Measurements from ENCODE around the gene FANCL.

Gene FANCL

DNA sequence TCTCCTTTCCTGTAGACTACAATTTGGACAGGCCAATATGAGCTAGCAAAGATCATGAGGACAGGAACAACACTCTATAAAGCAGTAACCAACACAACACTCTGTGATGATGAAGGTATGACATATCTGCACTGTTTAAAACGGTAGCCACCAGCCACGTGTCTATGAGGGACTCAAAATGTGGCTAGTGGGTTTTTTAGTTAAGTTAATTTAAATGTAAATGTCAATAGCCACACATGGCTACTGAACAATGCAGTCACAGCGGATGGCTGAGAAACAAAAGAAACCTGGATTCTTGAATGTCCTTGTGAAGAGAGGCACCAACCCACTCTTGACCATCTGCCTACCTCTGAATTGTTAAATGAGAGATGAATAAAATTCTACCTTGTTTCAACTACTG lies 33.9 kb downstream of the FANCL start:
- DNase-seq, result no peak
- Histone ChIP-seq H3K36me3 (no peaks in the 10 kb centered on the region), H3K9me3 (no peaks in the 10 kb centered on the region), H3K27me3 (no peaks in the 10 kb centered on the region), H3K4me3 (ENCODE audit: low read depth, low read length) (no peak overlapping the region), H3K4me1 (no peaks in the 10 kb centered on the region)
- TF ChIP-seq, protein P1, sequence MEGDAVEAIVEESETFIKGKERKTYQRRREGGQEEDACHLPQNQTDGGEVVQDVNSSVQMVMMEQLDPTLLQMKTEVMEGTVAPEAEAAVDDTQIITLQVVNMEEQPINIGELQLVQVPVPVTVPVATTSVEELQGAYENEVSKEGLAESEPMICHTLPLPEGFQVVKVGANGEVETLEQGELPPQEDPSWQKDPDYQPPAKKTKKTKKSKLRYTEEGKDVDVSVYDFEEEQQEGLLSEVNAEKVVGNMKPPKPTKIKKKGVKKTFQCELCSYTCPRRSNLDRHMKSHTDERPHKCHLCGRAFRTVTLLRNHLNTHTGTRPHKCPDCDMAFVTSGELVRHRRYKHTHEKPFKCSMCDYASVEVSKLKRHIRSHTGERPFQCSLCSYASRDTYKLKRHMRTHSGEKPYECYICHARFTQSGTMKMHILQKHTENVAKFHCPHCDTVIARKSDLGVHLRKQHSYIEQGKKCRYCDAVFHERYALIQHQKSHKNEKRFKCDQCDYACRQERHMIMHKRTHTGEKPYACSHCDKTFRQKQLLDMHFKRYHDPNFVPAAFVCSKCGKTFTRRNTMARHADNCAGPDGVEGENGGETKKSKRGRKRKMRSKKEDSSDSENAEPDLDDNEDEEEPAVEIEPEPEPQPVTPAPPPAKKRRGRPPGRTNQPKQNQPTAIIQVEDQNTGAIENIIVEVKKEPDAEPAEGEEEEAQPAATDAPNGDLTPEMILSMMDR (IDR thresholded peaks at IDR 0.05; ENCODE audit: low read depth, low read length), result no peak

DNA sequence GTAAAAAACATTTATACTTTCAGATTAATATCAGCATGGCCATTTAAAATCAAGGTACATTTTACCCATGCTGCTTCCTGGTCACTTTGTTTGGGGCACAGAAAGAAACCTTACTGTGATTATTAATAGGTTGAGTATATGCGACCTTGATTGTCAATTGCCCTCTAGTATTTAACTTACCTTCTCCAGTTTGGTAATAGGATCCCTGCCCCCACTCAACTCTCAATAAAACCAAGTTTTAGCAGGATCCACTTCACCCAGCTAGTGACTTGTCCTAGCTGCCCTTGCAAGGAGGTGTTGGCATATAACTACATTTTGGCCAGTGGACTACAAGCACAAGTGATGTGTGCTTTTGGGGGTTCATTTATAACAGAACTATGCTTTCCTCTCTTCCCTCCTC lies 34.3 kb downstream of the FANCL start:
- TF ChIP-seq, protein P1 (IDR thresholded peaks at IDR 0.05; ENCODE audit: low read depth, low read length), result no peak
- Histone ChIP-seq H3K9me3 (no peaks in the 10 kb centered on the region), H3K27me3 (no peaks in the 10 kb centered on the region), H3K4me1 (no peaks in the 10 kb centered on the region), H3K36me3 (no peaks in the 10 kb centered on the region), H3K4me3 (ENCODE audit: low read depth, low read length) (no peak overlapping the region)
- DNase-seq, result no peak

DNA sequence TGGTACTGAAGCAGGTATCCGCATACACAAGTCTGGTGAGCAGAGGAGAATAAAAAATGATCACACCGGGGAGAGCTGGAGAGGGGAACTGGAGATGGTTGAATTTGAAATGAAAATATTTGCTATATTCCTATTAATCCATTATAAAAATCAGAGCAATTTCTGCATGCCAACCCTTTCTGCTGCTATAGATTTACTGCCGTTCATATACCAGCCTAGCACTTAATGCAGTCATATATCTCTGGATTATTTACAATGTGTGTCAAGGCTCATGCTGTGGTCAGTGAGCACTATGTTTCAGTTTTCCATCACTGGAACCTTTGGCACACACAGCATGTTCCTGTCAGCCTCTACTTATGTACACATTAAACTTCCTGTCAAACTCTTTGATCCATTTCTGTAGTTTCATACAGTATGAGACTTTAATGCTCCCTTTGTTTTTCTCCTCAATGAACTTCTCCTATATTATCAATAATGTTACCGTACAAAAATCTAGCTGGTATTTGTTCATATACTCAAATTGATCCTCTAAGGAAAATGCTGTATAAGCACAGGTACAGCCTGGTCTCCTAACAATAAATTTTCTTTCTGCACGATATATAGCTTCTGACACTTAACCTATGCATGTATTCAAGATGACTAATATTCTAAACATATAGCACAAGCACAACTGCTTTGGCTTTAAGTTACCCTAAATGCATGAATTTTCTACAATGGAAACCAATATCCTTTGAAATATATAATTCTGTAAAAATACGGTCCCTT lies 36.7 kb downstream of the FANCL start:
- TF ChIP-seq, protein P1 (IDR thresholded peaks at IDR 0.05; ENCODE audit: low read depth, low read length), result no peak
- no peak for DNase-seq
- Histone ChIP-seq H3K4me1 (no peaks in the 10 kb centered on the region), H3K36me3 (no peaks in the 10 kb centered on the region), H3K9me3 (no peaks in the 10 kb centered on the region), H3K4me3 (ENCODE audit: low read depth, low read length) (no peak overlapping the region), H3K27me3 (no peaks in the 10 kb centered on the region)

DNA sequence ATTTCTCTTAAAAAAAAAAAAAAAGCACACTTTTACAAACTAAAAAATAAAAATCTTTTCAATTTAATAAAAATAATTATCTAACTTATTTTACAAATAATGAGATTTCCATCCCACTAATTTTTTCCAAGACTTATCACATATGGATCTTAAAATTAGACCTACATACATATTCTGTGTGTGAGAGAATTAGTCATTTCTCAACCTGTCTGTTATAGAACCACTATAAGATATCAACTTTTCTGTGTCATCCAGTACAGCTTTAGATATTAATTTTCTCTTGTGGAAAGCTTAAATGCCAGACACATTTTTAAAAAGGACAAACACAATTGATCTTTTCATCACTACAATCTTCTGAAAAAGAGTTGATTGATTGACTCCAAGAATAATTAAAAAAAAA lies 38.1 kb downstream of the FANCL start:
- TF ChIP-seq, protein P1 (IDR thresholded peaks at IDR 0.05; ENCODE audit: low read depth, low read length), result no peak
- Histone ChIP-seq H3K27me3 (no peaks in the 10 kb centered on the region), H3K4me1 (no peaks in the 10 kb centered on the region), H3K36me3 (no peaks in the 10 kb centered on the region), H3K4me3 (ENCODE audit: low read depth, low read length) (no peak overlapping the region), H3K9me3 (no peaks in the 10 kb centered on the region)
- no peak for DNase-seq

DNA sequence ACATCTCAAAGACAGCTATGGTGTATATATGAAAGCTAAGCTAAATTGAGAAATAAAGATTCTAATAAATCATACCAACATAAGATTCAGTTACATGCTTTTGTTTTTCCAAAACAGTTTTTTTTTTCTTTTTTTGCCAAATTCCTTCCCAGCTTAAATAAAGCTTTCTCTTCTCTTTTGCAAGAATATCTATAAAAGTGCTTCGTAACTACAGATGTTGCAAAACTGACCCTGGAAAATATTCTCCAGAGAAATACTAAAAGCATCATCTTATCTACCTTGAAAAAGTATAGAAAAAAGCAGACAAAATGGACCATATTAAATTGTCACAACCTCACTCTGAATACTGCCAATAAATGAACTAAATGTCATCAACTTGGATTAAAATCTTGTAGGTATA lies 38.7 kb downstream of the FANCL start:
- Histone ChIP-seq H3K36me3 (no peaks in the 10 kb centered on the region), H3K4me1 (no peaks in the 10 kb centered on the region), H3K27me3 (no peaks in the 10 kb centered on the region), H3K9me3 (no peaks in the 10 kb centered on the region), H3K4me3 (ENCODE audit: low read depth, low read length) (no peak overlapping the region)
- DNase-seq, result no peak
- TF ChIP-seq, protein P1 (IDR thresholded peaks at IDR 0.05; ENCODE audit: low read depth, low read length), result no peak

DNA sequence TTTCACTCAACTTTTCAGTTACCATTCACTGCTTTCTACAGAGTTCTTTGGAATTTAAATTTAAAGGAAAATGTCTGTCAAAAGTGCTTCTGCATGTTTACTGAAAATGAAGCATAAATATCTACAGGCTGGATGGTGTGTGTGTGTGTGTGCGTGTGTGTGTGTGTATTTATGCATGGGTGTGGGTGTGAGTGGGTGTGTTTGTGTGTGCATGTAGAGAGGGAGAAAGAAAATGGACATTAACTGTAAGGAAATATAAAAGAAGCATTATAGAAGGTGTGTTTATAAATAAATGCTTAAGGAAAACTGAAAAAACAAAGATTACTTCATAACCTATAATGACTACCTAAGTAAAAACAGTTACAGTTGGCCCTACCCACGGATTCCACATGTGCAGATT lies 43.2 kb downstream of the FANCL start:
- Histone ChIP-seq H3K9me3 (no peaks in the 10 kb centered on the region), H3K4me1 (no peaks in the 10 kb centered on the region), H3K36me3 (no peaks in the 10 kb centered on the region), H3K4me3 (ENCODE audit: low read depth, low read length) (no peak overlapping the region), H3K27me3 (no peaks in the 10 kb centered on the region)
- no peak for DNase-seq
- TF ChIP-seq, protein P1 (IDR thresholded peaks at IDR 0.05; ENCODE audit: low read depth, low read length), result no peak

Data from BE2C (cell line).